ENCODE data around the gene CCER1.

The CCER1 gene

GRCh38 chr12:90916516-90916915 is 38.5 kb downstream of the CCER1 start:
- no peak for DNase-seq

- no peak for DNase-seq
These were observed 39.6 kb downstream of the CCER1 start for GRCh38 chr12:90915353-90915752.

GRCh38 chr12:90910958-90911357 is 44.0 kb downstream of the CCER1 start:
- DNase-seq, result peak; percentile 20

GRCh38 chr12:90909069-90909770 is 45.8 kb downstream of the CCER1 start:
- DNase-seq, result peak; percentile 67

- DNase-seq, result peak; percentile 78
These were observed 46.5 kb downstream of the CCER1 start for GRCh38 chr12:90908465-90908864.

- DNase-seq, result peak; percentile 70
These were observed 49.1 kb downstream of the CCER1 start for GRCh38 chr12:90905691-90906370.

GRCh38 chr12:90902596-90902995 is 52.4 kb downstream of the CCER1 start:
- no peak for DNase-seq
